ENCODE measurements around the gene TMEM132D.

The TMEM132D gene

GRCh38 chr12:129215556-129215955 is 688.3 kb downstream of the TMEM132D start:
- DNase-seq (ENCODE audit: insufficient read length, low spot score): no peak
- TF ChIP-seq, protein P1, sequence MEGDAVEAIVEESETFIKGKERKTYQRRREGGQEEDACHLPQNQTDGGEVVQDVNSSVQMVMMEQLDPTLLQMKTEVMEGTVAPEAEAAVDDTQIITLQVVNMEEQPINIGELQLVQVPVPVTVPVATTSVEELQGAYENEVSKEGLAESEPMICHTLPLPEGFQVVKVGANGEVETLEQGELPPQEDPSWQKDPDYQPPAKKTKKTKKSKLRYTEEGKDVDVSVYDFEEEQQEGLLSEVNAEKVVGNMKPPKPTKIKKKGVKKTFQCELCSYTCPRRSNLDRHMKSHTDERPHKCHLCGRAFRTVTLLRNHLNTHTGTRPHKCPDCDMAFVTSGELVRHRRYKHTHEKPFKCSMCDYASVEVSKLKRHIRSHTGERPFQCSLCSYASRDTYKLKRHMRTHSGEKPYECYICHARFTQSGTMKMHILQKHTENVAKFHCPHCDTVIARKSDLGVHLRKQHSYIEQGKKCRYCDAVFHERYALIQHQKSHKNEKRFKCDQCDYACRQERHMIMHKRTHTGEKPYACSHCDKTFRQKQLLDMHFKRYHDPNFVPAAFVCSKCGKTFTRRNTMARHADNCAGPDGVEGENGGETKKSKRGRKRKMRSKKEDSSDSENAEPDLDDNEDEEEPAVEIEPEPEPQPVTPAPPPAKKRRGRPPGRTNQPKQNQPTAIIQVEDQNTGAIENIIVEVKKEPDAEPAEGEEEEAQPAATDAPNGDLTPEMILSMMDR (IDR thresholded peaks at IDR 0.05; ENCODE audit: insufficient read depth, missing control alignments): no peak
- no peak for FAIRE-seq

- DNase-seq (ENCODE audit: insufficient read length, low spot score): no peak
- no peak for FAIRE-seq
- TF ChIP-seq, protein P1 (IDR thresholded peaks at IDR 0.05; ENCODE audit: insufficient read depth, missing control alignments): no peak
Observed at GRCh38 chr12:129213551-129213950, 690.3 kb downstream of the TMEM132D start.

DNA sequence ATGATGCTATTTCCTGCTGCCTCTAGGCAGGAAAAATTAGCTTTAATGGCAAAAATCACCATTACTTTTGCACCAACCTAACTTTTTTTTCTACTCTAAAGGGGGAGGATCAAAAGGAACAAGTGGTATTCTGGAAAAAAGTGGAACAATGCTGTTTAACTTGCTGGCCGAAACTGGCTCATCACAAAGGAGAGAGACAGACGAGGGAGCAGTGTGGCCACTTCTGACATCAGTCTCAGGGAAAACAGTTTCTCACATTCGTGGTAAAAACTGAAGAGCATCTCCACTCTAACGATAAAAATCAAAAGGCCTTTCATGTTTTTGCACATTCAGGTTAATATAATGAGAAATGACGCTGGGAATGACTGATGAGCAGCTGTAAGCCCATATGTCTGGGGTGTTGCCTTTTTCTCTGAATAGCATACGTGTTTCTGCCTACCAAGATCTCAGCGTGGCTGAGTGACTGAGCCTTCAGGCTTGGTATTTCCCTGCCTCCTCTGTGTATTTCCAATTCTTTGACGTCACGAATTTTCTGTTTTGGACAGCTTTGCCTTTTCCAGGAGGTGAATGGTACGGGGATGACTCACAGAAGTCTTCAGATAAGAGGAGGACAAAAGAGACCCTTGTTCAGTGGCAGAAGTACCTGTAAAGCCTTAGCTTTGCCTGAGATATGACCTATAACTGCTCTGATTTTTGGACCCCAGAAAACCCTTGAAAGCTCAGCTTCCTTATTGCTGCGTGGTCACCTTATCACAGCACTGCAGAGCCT is 691.8 kb downstream of the TMEM132D start:
- no peak for DNase-seq (ENCODE audit: insufficient read length, low spot score)
- TF ChIP-seq, protein P1 (IDR thresholded peaks at IDR 0.05; ENCODE audit: insufficient read depth, missing control alignments): no peak
- no peak for FAIRE-seq

DNA sequence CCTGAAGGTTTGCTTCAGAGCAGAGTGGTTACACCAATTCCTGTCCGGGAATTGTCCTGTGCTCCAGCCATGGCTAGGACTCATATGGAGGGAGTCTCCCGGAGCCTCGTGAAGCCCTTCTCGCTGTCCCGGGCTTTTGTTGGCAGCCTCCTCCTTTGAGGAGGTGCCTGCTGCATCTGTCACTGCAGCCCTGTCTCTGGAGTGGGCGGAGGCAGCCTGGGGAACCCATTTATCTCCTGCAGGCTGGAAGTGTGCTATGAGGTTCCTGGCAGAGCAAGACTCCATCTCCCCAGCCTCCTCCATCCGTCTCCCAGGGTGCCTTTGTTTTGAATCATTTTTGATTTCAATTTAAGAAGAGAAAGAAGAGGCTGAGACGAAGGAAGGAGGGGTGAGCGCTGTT is 695.3 kb downstream of the TMEM132D start:
- no peak for FAIRE-seq
- DNase-seq (ENCODE audit: insufficient read length, low spot score): no peak
- TF ChIP-seq, protein P1 (IDR thresholded peaks at IDR 0.05; ENCODE audit: insufficient read depth, missing control alignments): no peak

GRCh38 chr12:129207084-129207483 is 696.7 kb downstream of the TMEM132D start:
- TF ChIP-seq, protein P1 (IDR thresholded peaks at IDR 0.05; ENCODE audit: insufficient read depth, missing control alignments): no peak
- FAIRE-seq (no peak), DNase-seq (ENCODE audit: insufficient read length, low spot score) (no peak)

DNA sequence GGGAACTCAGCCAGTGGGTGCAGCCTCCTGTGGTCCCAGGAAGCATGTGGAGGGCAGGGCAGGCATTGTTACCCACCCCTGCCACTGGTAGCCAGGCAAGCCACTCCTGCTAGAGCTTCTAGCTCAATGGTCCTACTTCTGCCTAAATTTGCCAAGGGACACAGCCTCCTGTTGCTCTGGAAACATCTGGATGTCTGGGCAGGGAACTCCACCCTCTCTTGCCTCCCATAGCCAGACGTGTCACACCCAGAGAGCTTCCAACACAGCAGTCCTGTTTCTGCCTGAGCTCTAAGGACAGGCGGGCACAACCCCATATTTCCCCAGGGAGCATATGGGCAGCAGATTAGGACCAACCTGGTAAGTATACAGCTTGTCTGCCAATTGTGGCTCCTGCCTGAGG is 700.4 kb downstream of the TMEM132D start:
- TF ChIP-seq, protein P1 (IDR thresholded peaks at IDR 0.05; ENCODE audit: insufficient read depth, missing control alignments): no peak
- DNase-seq (ENCODE audit: insufficient read length, low spot score) (no peak), FAIRE-seq (no peak)

- TF ChIP-seq, protein P1 (IDR thresholded peaks at IDR 0.05; ENCODE audit: insufficient read depth, missing control alignments): no peak
- FAIRE-seq: no peak
- DNase-seq (ENCODE audit: insufficient read length, low spot score): no peak
Observed at GRCh38 chr12:129202109-129202814, 701.6 kb downstream of the TMEM132D start.
